NB4 (cell line): Measurements from ENCODE around the gene DUSP19.

Experiments used
- DNase-seq: peaks from one replicate; pipeline ENCODE4 v3.0.0; 2010; ENCODE audit warnings: low read depth
- H3K4me3 ChIP-seq: one replicate; pipeline ENCODE4 v1.5.1; 2011; ENCODE audit warnings: mild to moderate bottlenecking, low read depth, low read length, moderate library complexity
- CTCF ChIP-seq: IDR thresholded peaks from one replicate; pipeline ENCODE4 v1.5.1; 2012; ENCODE audit warnings: low read depth, low read length
- MAX ChIP-seq: IDR thresholded peaks from 2 replicates; pipeline ENCODE4 v1.6.1; 2011; ENCODE audit warnings: low read depth, low read length
- MYC ChIP-seq: IDR thresholded peaks from 2 replicates; pipeline ENCODE4 v1.6.1; 2011; ENCODE audit warnings: low read depth, low read length
- POLR2A ChIP-seq: IDR thresholded peaks from 2 replicates; pipeline ENCODE4 v1.6.1; 2011; ENCODE audit warnings: mild to moderate bottlenecking; ENCODE audit not compliant: insufficient read length; ENCODE audit errors: extremely low read depth

DUSP19 gene

DNA sequence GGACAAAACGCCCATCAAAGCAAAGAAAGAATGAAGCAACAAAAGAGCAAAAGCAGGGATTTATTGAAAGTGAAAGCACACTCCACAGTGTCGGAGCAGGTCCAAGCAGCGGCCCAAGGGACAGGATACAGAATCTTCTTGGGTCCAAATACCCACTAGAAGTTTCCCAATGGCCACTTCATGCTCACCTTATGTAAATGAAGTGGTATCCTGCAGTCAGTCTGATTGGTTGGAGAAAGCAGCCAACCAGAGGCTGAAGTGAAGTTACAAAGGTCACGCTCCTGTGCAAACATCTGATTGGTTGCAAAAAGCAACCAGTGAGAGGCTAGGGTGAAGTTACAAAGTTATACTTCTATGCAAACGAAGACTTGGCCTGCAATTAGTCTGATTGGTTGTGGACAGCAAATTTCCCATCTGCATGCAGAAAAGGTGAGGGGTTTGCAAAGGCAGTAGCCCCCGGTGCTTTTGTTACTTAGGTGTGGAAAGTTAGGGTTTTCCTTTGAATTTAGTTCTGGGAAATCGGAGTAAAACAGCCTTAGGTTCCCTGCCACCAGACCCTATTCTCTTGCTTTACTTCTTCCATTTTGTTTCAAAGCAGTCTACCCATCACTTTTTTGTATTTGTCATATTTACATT is 12.9 kb downstream of the DUSP19 start:
- TF ChIP-seq POLR2A (no peak), MAX (no peak)
- no peak for DNase-seq
- H3K4me3 ChIP-seq = no peak overlapping the region

DNA sequence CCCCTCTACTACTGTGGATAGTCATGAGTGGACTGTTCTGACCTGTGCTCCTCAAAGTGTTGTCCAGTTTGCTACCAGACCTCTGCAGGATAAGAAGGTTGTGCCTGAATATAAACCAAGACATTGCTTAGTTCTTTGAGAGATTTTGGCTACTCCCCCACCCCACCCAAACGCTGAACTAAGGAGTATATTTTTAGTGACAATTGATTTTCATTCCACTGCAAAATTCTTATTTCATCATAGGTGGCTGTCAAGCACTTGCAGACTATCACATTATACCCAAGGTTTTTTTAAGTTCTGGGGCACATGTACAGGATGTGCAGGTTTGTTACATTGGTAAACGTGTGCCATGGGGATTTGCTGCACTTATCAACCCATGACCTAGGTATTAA is 13.4 kb downstream of the DUSP19 start:
- TF ChIP-seq MAX (no peak), CTCF (no peak), POLR2A (no peak), MYC (no peak)
- H3K4me3 ChIP-seq = no peak overlapping the region
- no peak for DNase-seq

GRCh38 chr2:183093857-183094657 is 15.5 kb downstream of the DUSP19 start:
- TF ChIP-seq POLR2A (no peak), CTCF (no peak), MAX (no peak), MYC (no peak)
- no peak overlapping the region for H3K4me3 ChIP-seq
- no peak for DNase-seq

- DNase-seq = no peak
- no peak overlapping the region for H3K4me3 ChIP-seq
- TF ChIP-seq POLR2A = no peak
- TF ChIP-seq MAX = no peak
- TF ChIP-seq CTCF = no peak
- TF ChIP-seq MYC = no peak
These were observed 27.0 kb downstream of the DUSP19 start for GRCh38 chr2:183105402-183106134.

DNA sequence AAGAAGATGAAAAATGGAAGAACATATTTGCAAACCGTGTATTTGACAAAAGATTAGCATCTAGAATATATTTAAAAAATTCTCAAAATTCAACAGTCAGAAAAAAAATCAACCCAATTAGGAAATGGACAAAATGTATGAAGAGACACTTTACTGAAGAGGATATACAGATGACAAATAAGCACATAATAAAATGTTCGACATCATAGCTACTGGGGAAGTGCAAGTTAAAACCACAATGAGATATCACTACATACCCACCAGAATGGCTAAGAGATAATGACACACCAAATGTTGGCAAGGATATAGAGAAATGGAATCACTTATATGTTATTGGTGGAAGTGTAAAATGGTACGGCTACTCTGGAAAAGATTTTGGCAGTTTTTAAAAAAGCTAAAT is 34.0 kb downstream of the DUSP19 start:
- no peak for DNase-seq
- H3K4me3 ChIP-seq = no peak overlapping the region
- TF ChIP-seq CTCF = no peak
- TF ChIP-seq MYC = no peak
- no peak for TF ChIP-seq POLR2A
- no peak for TF ChIP-seq MAX
